KMS-11 (cell line): ENCODE results near the gene CAST.

ENCODE experiments used
- H2AFZ ChIP-seq: fragments of 200-600 bp; sonication (generic); 2 replicates; pipeline ENCODE4 v1.6.1; 2016; ENCODE audit warnings: antibody characterized with exemption, mixed run types, low read depth
- H3K27ac ChIP-seq: fragments of 200-600 bp; sonication (generic); 2 replicates; pipeline ENCODE4 v1.6.1; 2016; ENCODE audit warnings: mild to moderate bottlenecking, mixed run types
- H3K27me3 ChIP-seq: fragments of 200-600 bp; sonication (generic); 2 replicates; pipeline ENCODE4 v1.6.1; 2017; ENCODE audit warnings: mild to moderate bottlenecking, low read depth, mixed run types, moderate library complexity; ENCODE audit not compliant: insufficient read depth
- H3K36me3 ChIP-seq: fragments of 200-600 bp; sonication (generic); 2 replicates; pipeline ENCODE4 v1.6.1; 2017; ENCODE audit warnings: mild to moderate bottlenecking, mixed run types; ENCODE audit not compliant: insufficient read depth
- H3K4me1 ChIP-seq: fragments of 200-600 bp; sonication (generic); 2 replicates; pipeline ENCODE4 v1.6.1; 2016; ENCODE audit warnings: mild to moderate bottlenecking, low read depth, mixed run types; ENCODE audit not compliant: poor library complexity, severe bottlenecking
- H3K4me2 ChIP-seq: fragments of 200-600 bp; sonication (generic); 2 replicates; pipeline ENCODE4 v1.7.0; 2016; ENCODE audit warnings: mild to moderate bottlenecking, mixed run types
- H3K4me3 ChIP-seq: fragments of 200-600 bp; sonication (generic); IDR thresholded peaks from 2 replicates; pipeline ENCODE4 v1.6.1; 2017; ENCODE audit warnings: low read depth, low read length, mixed read lengths; ENCODE audit not compliant: insufficient read depth
- H3K79me2 ChIP-seq: fragments of 200-600 bp; sonication (generic); 2 replicates; pipeline ENCODE4 v1.6.1; 2016; ENCODE audit warnings: low read depth, mixed run types; ENCODE audit not compliant: insufficient read depth
- H3K9ac ChIP-seq: fragments of 200-600 bp; sonication (generic); 2 replicates; pipeline ENCODE4 v1.6.1; 2016; ENCODE audit warnings: mild to moderate bottlenecking, mixed run types
- H4K20me1 ChIP-seq: fragments of 200-600 bp; sonication (generic); 2 replicates; pipeline ENCODE4 v1.6.1; 2016; ENCODE audit warnings: mild to moderate bottlenecking, mixed run types; ENCODE audit not compliant: insufficient read depth
- TF ChIP-seq, protein P1 (sequence below): fragments of 200-600 bp; sonication (generic); conservative IDR thresholded peaks from 2 replicates; pipeline ENCODE4 v1.6.1; 2017; ENCODE audit warnings: low read depth, mild to moderate bottlenecking, antibody characterized with exemption, low read length, moderate library complexity, mixed read lengths

Gene CAST

DNA sequence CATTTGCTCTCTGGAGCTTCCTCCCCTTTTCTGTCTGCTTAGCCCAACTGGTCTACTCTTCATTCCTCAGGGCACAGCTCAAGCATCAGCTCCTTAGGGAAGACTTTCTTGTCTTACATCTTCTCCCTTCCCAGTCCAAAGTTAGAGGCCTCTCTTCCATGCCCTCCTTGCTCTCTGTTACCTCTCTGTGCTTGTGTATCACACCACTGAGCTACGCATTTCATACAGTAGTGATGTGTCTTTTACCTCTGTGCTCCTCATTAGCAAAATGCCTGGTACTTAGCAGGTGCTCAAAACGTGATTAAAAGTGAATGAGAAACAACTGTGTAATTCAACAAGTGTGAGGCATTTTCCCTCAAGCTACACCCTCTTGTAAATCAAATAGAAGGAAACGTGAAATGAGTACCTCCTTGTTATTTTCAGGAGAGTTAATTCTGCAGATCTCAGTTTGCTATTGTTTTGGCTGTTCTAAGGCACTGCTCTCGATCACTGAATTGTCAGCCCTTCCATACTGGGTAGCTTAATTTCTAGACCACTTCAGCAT, 106.6 kb downstream of the CAST start:
- no peak overlapping the region for H3K27ac ChIP-seq
- H3K36me3 ChIP-seq, result 0 out of 2 replicates have a peak, but pooled peaks cover 5% of the 10 kb centered on the region
- no peaks in the 10 kb centered on the region for H3K27me3 ChIP-seq
- H2AFZ ChIP-seq, result no peak overlapping the region
- H3K9ac ChIP-seq, result no peak overlapping the region
- no peak overlapping the region for H3K4me2 ChIP-seq
- H3K79me2 ChIP-seq, result no peaks in the 10 kb centered on the region
- no peaks in the 10 kb centered on the region for H4K20me1 ChIP-seq
- TF ChIP-seq, protein P1, sequence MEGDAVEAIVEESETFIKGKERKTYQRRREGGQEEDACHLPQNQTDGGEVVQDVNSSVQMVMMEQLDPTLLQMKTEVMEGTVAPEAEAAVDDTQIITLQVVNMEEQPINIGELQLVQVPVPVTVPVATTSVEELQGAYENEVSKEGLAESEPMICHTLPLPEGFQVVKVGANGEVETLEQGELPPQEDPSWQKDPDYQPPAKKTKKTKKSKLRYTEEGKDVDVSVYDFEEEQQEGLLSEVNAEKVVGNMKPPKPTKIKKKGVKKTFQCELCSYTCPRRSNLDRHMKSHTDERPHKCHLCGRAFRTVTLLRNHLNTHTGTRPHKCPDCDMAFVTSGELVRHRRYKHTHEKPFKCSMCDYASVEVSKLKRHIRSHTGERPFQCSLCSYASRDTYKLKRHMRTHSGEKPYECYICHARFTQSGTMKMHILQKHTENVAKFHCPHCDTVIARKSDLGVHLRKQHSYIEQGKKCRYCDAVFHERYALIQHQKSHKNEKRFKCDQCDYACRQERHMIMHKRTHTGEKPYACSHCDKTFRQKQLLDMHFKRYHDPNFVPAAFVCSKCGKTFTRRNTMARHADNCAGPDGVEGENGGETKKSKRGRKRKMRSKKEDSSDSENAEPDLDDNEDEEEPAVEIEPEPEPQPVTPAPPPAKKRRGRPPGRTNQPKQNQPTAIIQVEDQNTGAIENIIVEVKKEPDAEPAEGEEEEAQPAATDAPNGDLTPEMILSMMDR, result no peak
- peaks cover 7% of the 10 kb centered on the region for H3K4me1 ChIP-seq
- H3K4me3 ChIP-seq, result no peak overlapping the region

DNA sequence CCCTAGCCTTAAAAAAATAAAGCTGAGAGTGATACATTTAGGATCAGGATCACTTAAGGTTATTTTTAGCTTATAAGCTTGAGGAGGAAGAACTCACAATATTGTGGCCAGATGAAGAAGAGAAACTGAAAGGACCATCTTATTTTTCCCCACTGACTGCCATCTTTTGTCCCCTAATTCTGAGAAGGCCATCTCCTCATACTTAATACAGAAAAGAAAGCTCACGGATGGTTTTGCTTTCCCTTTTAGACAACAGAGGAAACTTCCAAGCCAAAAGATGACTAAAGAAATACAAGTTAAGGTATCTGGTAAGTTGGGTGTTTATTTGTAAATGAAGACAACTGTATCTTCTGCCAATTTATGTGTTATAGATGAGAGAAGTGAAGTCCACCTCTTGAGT, 109.2 kb downstream of the CAST start:
- Histone ChIP-seq H3K4me3 (no peak overlapping the region), H3K27ac (no peak overlapping the region), H3K79me2 (no peaks in the 10 kb centered on the region), H3K4me2 (no peak overlapping the region), H3K4me1 (peaks cover 7% of the 10 kb centered on the region), H3K36me3 (0 out of 2 replicates have a peak, but pooled peaks cover 5% of the 10 kb centered on the region), H2AFZ (no peak overlapping the region), H3K27me3 (no peaks in the 10 kb centered on the region), H3K9ac (no peak overlapping the region), H4K20me1 (no peaks in the 10 kb centered on the region)
- TF ChIP-seq, protein P1, result no peak

DNA sequence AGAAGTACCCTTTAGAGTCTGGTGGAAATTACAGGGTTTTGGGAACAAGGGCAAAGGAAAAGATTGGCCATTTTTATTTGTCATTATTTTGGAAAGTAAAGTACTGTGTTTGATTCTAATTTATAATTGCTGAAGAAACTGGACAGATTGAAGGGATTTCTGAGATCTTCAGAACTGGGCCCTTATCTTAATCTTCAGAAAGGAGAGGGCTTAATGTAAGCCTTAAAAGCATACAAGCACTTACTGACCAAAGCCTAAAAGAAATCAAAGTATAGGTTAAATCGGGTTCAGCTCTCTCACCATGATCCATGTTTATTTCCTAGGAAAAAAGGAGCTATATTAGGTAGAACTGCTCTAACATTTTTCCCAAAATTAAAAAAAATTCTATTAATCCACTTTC, 109.9 kb downstream of the CAST start:
- Histone ChIP-seq H3K9ac (no peak overlapping the region), H3K36me3 (0 out of 2 replicates have a peak, but pooled peaks cover 5% of the 10 kb centered on the region), H3K79me2 (no peaks in the 10 kb centered on the region), H2AFZ (no peak overlapping the region), H3K4me1 (peaks cover 7% of the 10 kb centered on the region), H3K27ac (no peak overlapping the region), H4K20me1 (no peaks in the 10 kb centered on the region), H3K4me2 (no peak overlapping the region), H3K4me3 (no peak overlapping the region), H3K27me3 (no peaks in the 10 kb centered on the region)
- TF ChIP-seq, protein P1, result no peak

DNA sequence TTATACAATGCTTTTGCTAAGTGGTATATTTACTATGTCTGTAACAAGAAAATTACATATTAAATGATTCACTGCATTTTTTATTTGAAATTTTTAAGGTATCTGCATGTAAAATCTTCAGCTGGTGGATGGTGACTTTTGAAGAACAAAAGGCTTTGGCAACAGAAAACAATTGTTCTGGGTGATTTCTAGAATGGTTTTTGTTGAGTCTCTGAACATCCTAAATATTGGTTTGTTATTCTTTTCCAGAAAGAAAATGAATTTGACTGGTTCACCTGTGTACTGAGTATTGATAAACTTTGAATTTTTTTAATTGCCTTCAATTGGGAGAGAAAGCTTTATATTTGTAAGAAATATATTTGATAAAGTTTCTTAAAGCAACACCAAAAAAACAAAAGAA, 110.4 kb downstream of the CAST start:
- H3K4me3 ChIP-seq, result no peak overlapping the region
- H4K20me1 ChIP-seq, result no peaks in the 10 kb centered on the region
- H3K27me3 ChIP-seq, result no peaks in the 10 kb centered on the region
- H3K4me2 ChIP-seq, result no peak overlapping the region
- H2AFZ ChIP-seq, result no peak overlapping the region
- TF ChIP-seq, protein P1, result no peak
- no peak overlapping the region for H3K27ac ChIP-seq
- H3K79me2 ChIP-seq, result no peaks in the 10 kb centered on the region
- 0 out of 2 replicates have a peak, but pooled peaks cover 5% of the 10 kb centered on the region for H3K36me3 ChIP-seq
- no peak overlapping the region for H3K9ac ChIP-seq
- peaks cover 7% of the 10 kb centered on the region for H3K4me1 ChIP-seq
